Transverse colon (tissue), 3 donors: Measurements from ENCODE around the gene COL23A1.

Experiments
- POLR2A ChIP-seq: fragments of 450-650 bp; IDR thresholded peaks from one replicate; pipeline ENCODE4 v1.6.1; 2016; ENCODE audit warnings: antibody characterized with exemption, mild to moderate bottlenecking, moderate library complexity
- TF ChIP-seq, protein P1 (sequence below), 5 experiments: fragments of 200-600 bp in 3 of 5; fragments of 450-650 bp in 2 of 5; sonication (generic) in 3 of 5; IDR thresholded peaks; 1 replicate in 2 of 5; 2 replicates in 3 of 5; pipeline ENCODE4 v1.5.1; 2016 to 2017; ENCODE audit warnings: antibody characterized with exemption in 5 of 5, inconsistent platforms in 3 of 5, mild to moderate bottlenecking in 2 of 5, moderate library complexity in 1 of 5

DNA sequence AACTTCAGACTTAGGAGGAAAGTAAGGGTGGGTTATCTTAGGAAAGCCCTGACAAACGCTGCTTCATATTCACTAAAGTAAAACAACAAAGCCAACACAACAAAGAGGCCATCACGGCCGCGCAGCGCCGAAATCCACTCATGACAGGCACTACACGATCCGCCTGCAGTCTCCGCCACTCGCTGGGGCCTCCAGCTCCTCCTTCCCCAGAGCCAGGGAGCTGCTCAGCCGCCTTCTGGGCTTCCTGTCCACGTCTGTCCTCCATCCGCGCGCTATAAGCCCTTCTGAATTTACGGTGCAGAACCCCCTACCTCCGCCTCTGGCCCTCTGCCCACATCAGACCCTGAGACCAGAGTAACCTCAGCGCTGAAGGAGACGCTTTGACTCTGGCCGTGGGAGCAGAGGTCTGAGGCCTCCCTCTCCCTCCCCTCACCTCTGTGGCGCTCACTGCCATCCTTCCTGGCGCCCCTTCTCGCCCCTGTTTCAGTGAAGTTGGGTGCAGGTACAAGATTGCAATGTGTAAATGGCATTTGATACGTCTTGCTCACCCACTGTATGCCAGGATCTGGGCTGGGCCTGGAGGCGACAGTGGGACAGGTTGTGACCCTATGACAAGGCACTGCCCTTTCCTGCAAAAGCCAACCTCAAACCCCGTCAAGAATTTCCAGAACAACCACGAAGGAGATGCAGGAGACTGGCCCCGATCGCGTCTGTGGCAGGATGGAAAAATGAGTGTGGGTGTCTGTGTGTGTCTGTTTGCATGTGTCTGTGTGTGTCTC, 282.7 kb downstream of the COL23A1 start:
- TF ChIP-seq, protein P1, sequence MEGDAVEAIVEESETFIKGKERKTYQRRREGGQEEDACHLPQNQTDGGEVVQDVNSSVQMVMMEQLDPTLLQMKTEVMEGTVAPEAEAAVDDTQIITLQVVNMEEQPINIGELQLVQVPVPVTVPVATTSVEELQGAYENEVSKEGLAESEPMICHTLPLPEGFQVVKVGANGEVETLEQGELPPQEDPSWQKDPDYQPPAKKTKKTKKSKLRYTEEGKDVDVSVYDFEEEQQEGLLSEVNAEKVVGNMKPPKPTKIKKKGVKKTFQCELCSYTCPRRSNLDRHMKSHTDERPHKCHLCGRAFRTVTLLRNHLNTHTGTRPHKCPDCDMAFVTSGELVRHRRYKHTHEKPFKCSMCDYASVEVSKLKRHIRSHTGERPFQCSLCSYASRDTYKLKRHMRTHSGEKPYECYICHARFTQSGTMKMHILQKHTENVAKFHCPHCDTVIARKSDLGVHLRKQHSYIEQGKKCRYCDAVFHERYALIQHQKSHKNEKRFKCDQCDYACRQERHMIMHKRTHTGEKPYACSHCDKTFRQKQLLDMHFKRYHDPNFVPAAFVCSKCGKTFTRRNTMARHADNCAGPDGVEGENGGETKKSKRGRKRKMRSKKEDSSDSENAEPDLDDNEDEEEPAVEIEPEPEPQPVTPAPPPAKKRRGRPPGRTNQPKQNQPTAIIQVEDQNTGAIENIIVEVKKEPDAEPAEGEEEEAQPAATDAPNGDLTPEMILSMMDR (IDR thresholded peaks at IDR 0.05), result no peak
- TF ChIP-seq POLR2A, result no peak
